NT2/D1 (cell line): ENCODE results near the gene WNT10A.
A peak's percentile ranks its signal among the peaks of the same experiment; 100 is the strongest.
"Not testable (repeated sequence)": the region's sequence is repeated elsewhere in the genome, so short reads cannot be mapped to it uniquely, and the experiment has no call there.

Source experiments
- DNase-seq: peaks from one replicate; pipeline ENCODE4 v3.0.0-alpha.2; 2011; ENCODE audit warnings: low read depth, low spot score
- H3K27me3 ChIP-seq: 2 replicates; pipeline ENCODE4 v1.6.0; 2011; ENCODE audit warnings: mild to moderate bottlenecking; ENCODE audit not compliant: insufficient read length, insufficient read depth
- H3K36me3 ChIP-seq: 2 replicates; pipeline ENCODE4 v1.6.1; 2011; ENCODE audit warnings: mild to moderate bottlenecking, low read length, mixed read lengths; ENCODE audit not compliant: insufficient read depth, insufficient read length
- H3K4me1 ChIP-seq: 2 replicates; pipeline ENCODE4 v1.5.1; 2011; ENCODE audit not compliant: insufficient read depth, insufficient read length
- H3K4me3 ChIP-seq: 2 replicates; pipeline ENCODE4 v1.5.1; 2011; ENCODE audit warnings: low read depth; ENCODE audit not compliant: insufficient read length
- H3K9ac ChIP-seq: 2 replicates; pipeline ENCODE4 v1.6.0; 2011; ENCODE audit warnings: low read depth; ENCODE audit not compliant: insufficient read length
- H3K9me3 ChIP-seq: 2 replicates; pipeline ENCODE4 v1.5.1; 2011; ENCODE audit warnings: mild to moderate bottlenecking, low read length; ENCODE audit not compliant: insufficient read depth
- SUZ12 ChIP-seq: IDR thresholded peaks from 2 replicates; pipeline ENCODE4 v1.6.1; 2011; ENCODE audit not compliant: insufficient read length, insufficient read depth; ENCODE audit errors: extremely low read depth
- YY1 ChIP-seq: IDR thresholded peaks from 2 replicates; pipeline ENCODE4 v1.6.1; 2011; ENCODE audit not compliant: insufficient read length, insufficient read depth
- ZNF274 ChIP-seq: IDR thresholded peaks from 2 replicates; pipeline ENCODE4 v1.6.1; 2011; ENCODE audit warnings: mild to moderate bottlenecking, low read depth, low read length

Gene WNT10A

GRCh38 chr2:218839430-218839829 lies 41.2 kb upstream of the WNT10A start:
- Histone ChIP-seq H3K36me3 (no peaks in the 10 kb centered on the region), H3K9me3 (peaks cover 13% of the 10 kb centered on the region), H3K4me3 (no peak overlapping the region), H3K9ac (no peak overlapping the region), H3K27me3 (no peaks in the 10 kb centered on the region), H3K4me1 (no peaks in the 10 kb centered on the region)
- TF ChIP-seq SUZ12 (no peak), YY1 (no peak), ZNF274 (no peak)
- no peak for DNase-seq

- no peak for TF ChIP-seq SUZ12
- TF ChIP-seq YY1: no peak
- DNase-seq: no peak
- no peaks in the 10 kb centered on the region for H3K36me3 ChIP-seq
- peaks cover 18% of the 10 kb centered on the region for H3K9me3 ChIP-seq
- no peak overlapping the region for H3K4me3 ChIP-seq
- no peaks in the 10 kb centered on the region for H3K27me3 ChIP-seq
- H3K4me1 ChIP-seq: no peaks in the 10 kb centered on the region
- H3K9ac ChIP-seq: no peak overlapping the region
These were observed 40.8 kb upstream of the WNT10A start for GRCh38 chr2:218839888-218840287.

- H3K4me1 ChIP-seq, H3K4me3 ChIP-seq, H3K27me3 ChIP-seq, DNase-seq, H3K36me3 ChIP-seq, H3K9ac ChIP-seq: not testable (repeated sequence)
- peaks cover 23% of the 10 kb centered on the region; the same call in 1 of the 2 replicates for H3K9me3 ChIP-seq
These were observed 36.3 kb upstream of the WNT10A start for GRCh38 chr2:218844334-218844733.

GRCh38 chr2:218846963-218847362 lies 33.7 kb upstream of the WNT10A start:
- H3K9me3 ChIP-seq: peaks cover 23% of the 10 kb centered on the region; the same call in 1 of the 2 replicates
- H3K9ac ChIP-seq, H3K4me1 ChIP-seq, H3K36me3 ChIP-seq, H3K4me3 ChIP-seq, DNase-seq, H3K27me3 ChIP-seq: not testable (repeated sequence)

GRCh38 chr2:218849721-218850120 lies 30.9 kb upstream of the WNT10A start:
- Histone ChIP-seq H3K36me3 (no peaks in the 10 kb centered on the region), H3K9ac (no peak overlapping the region), H3K4me1 (peaks cover 13% of the 10 kb centered on the region), H3K4me3 (no peak overlapping the region), H3K9me3 (peaks cover 17% of the 10 kb centered on the region; the same call in 1 of the 2 replicates), H3K27me3 (peaks cover 3% of the 10 kb centered on the region)
- TF ChIP-seq ZNF274 (no peak), SUZ12 (no peak), YY1 (no peak)
- DNase-seq: no peak

- H3K4me3 ChIP-seq: no peak overlapping the region
- H3K9ac ChIP-seq: no peak overlapping the region
- no peak for DNase-seq
- no peak for TF ChIP-seq ZNF274
- no peak for TF ChIP-seq SUZ12
- TF ChIP-seq YY1: no peak
- H3K9me3 ChIP-seq: peaks cover 8% of the 10 kb centered on the region; the same call in 1 of the 2 replicates
- peaks cover 20% of the 10 kb centered on the region for H3K4me1 ChIP-seq
- peaks cover 13% of the 10 kb centered on the region for H3K27me3 ChIP-seq
- H3K36me3 ChIP-seq: no peaks in the 10 kb centered on the region
These were observed 29.9 kb upstream of the WNT10A start for GRCh38 chr2:218850796-218851195.

GRCh38 chr2:218851286-218851685 lies 29.4 kb upstream of the WNT10A start:
- peaks cover 22% of the 10 kb centered on the region for H3K4me1 ChIP-seq
- H3K9me3 ChIP-seq: peaks cover 7% of the 10 kb centered on the region; the same call in 1 of the 2 replicates
- H3K36me3 ChIP-seq: no peaks in the 10 kb centered on the region
- H3K9ac ChIP-seq: no peak overlapping the region
- no peak overlapping the region for H3K4me3 ChIP-seq
- TF ChIP-seq YY1 (no peak), SUZ12 (no peak), ZNF274 (no peak)
- no peak for DNase-seq
- H3K27me3 ChIP-seq: peaks cover 15% of the 10 kb centered on the region

GRCh38 chr2:218852911-218853667 lies 27.6 kb upstream of the WNT10A start:
- H3K27me3 ChIP-seq: peaks cover 30% of the 10 kb centered on the region

More at GRCh38 chr2:218852911-218853667, 27.6 kb upstream of the WNT10A start:
- Histone ChIP-seq H3K4me1 (peaks cover 33% of the 10 kb centered on the region), H3K4me3 (no peak overlapping the region), H3K9me3 (no peaks in the 10 kb centered on the region), H3K36me3 (no peaks in the 10 kb centered on the region), H3K9ac (peak overlapping the region; percentile 36)
- peak; percentile 84 for DNase-seq
- TF ChIP-seq YY1: no peak
- TF ChIP-seq ZNF274: no peak
- TF ChIP-seq SUZ12: no peak
